Spleen (tissue), 7 donors: ENCODE measurements around the gene ATG4C.

ENCODE experiments used
- POLR2AphosphoS5 ChIP-seq, 3 donors: sonication (generic); formaldehyde crosslinking; IDR thresholded peaks; one replicate each; pipeline ENCODE4 v1.5.1; 2017; ENCODE audit warnings: antibody characterized with exemption in 3 of 3
- TF ChIP-seq, protein P1 (sequence below), 11 experiments: fragments of 200-600 bp in 7 of 11; fragments of 450-650 bp in 4 of 11; sonication (generic) in 4 of 11; IDR thresholded peaks in 8 of 11; conservative IDR thresholded peaks in 3 of 11; 1 replicate in 7 of 11; 2 replicates in 4 of 11; pipeline versions ENCODE4 v1.4.0 to v1.8.0; 2016 to 2021; ENCODE audit warnings: antibody characterized with exemption in 11 of 11, inconsistent platforms in 4 of 11, mild to moderate bottlenecking in 1 of 11
- donor health status: DM: no; HTN: no; CAD: no; lungs with moderate emphysema.
- donor health status: DM: no; HTN: no; CAD: no.
- donor health status: DM: no; HTN: no; CAD: no.

DNA sequence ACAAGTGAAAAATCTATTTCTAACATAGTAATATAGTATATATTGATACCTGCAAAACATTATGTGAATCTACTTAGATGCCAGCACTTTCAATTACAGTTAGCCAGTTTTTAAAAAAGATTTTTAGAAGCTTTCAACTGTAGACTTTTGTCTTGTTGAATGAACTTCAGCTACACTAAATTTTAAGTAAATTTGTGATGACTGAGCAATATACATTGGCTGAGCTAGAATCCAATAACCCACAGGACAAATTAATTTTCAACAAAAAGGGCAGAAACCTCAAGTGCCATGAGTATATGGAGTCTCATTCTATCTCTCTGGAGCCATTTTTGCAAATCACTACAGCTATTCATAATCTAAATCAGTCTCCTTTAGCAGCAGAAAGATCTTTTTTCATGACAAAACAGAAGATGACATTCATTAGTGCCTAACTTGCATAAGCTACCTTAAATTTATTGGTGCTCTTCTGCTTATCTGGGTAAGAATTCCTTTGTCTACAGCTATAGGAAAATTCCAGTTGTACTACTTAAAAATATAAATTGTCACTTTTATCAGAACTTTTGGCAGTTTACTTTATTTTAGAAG lies 100.3 kb downstream of the ATG4C start:
- TF ChIP-seq, protein P1, sequence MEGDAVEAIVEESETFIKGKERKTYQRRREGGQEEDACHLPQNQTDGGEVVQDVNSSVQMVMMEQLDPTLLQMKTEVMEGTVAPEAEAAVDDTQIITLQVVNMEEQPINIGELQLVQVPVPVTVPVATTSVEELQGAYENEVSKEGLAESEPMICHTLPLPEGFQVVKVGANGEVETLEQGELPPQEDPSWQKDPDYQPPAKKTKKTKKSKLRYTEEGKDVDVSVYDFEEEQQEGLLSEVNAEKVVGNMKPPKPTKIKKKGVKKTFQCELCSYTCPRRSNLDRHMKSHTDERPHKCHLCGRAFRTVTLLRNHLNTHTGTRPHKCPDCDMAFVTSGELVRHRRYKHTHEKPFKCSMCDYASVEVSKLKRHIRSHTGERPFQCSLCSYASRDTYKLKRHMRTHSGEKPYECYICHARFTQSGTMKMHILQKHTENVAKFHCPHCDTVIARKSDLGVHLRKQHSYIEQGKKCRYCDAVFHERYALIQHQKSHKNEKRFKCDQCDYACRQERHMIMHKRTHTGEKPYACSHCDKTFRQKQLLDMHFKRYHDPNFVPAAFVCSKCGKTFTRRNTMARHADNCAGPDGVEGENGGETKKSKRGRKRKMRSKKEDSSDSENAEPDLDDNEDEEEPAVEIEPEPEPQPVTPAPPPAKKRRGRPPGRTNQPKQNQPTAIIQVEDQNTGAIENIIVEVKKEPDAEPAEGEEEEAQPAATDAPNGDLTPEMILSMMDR (IDR thresholded peaks at IDR 0.05 in 8 of 11, conservative IDR thresholded peaks at IDR 0.05 in 3 of 11), result no peak
- no peak for TF ChIP-seq POLR2AphosphoS5 (IDR thresholded peaks at IDR 0.05)
